HG03064 (cell line): ENCODE data around the gene MIGA2.
"Not testable (repeated sequence)": the region's sequence is repeated elsewhere in the genome, so short reads cannot be mapped to it uniquely, and the experiment has no call there.

ENCODE experiments used
- ATAC-seq: cut with Tn5 transposase; IDR thresholded peaks from one replicate; pipeline ENCODE4 v1.9.1; 2021; ENCODE audit warnings: low read depth; ENCODE audit not compliant: unreplicated experiment

The MIGA2 gene

DNA sequence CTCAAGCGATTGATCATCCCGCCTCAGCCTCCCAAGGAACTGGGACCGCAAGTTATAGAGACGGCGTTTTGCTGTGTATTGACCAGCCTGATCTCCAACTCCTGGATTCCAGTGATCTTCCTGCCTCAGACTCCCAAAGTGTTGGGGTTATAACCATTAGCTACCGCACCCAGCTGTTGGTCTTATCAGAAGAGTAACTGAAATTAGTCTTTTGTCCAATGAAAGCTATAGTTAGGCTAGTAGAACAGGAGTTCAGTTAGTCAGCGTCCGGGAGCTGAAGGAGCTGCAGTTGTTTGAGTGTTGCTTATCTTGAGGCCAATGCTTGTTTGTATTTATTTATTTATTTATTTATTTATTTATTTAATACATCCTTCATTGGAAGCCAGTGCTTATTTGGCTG, 3.2 kb upstream of the MIGA2 start:
- no peak for ATAC-seq

DNA sequence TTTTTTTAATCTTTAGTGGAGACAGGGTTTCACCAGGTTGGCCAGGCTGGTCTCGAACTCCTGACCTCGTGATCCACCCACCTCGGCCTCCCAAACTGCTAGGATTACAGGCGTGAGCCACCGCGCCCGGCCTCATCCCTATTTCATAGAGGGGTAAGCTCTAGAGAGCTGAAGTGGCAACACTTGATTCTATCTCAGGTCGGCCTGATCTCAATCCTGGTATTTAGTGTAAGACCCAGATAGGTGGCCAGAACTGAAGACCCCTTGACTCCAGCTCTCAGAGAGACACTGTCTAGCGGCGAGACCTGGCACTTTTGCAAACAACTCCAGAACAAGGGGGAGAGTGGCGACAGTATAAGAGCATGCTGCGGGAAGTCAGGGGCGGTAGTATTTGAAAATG, 588 bp upstream of the MIGA2 start:
- ATAC-seq: not testable (repeated sequence)

DNA sequence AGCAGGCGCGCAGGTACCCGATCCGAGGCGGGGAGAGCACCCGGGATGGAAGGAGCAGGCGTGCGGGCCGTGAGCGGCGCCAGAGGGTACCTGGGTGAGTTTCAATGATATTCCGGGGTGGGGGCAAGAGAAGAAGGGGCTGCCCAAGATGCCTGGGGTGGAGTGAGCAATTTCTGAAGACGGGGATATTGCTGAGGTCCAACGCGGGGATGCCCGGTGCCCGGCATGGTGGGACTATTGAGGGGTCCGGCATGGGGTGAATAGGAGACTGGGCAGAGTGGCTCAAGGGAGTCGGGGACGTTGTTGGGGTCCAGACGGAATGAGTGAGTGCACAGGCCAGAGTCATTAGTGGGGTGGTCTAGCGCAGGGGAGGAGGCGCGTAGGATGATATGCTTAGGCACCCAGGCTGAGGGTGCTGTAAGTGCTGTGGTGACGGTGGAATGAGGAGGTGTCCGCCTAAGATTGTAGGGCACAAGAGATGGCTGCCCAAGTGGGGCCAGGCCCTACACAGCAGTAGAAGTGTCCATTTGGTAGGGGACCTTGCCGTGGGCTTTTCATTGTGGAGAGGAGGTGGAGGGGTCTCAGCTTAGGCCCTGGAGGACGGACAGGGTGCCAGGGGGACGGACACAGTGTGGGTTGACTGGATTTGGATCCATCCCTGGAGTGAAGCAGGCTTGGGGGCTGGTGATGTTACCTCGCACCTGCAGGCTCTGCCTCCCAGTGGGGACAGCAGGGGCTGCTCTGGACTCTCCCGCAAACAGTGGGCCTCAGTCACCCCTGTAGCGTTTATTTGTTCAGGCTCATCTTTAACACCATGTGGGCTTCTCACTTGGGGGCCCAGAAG, 719 bp downstream of the MIGA2 start:
- no peak for ATAC-seq

DNA sequence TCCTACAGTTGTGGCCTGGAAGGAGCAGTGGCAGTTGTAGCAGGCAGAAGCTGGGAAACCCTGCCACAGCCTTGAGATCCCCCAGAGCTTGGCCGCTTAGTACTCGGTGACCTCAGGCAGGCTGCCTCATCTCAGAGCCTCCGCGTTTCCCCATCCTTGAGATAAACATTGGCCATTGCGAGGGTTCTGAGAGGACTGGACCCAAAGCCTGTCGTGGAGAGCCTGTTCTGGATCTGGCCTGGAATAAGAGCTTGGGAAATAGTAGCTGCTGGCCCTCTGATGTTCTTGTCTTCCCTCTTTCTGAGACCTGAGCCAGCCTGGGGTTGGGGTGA, 1.3 kb downstream of the MIGA2 start:
- no peak for ATAC-seq

DNA sequence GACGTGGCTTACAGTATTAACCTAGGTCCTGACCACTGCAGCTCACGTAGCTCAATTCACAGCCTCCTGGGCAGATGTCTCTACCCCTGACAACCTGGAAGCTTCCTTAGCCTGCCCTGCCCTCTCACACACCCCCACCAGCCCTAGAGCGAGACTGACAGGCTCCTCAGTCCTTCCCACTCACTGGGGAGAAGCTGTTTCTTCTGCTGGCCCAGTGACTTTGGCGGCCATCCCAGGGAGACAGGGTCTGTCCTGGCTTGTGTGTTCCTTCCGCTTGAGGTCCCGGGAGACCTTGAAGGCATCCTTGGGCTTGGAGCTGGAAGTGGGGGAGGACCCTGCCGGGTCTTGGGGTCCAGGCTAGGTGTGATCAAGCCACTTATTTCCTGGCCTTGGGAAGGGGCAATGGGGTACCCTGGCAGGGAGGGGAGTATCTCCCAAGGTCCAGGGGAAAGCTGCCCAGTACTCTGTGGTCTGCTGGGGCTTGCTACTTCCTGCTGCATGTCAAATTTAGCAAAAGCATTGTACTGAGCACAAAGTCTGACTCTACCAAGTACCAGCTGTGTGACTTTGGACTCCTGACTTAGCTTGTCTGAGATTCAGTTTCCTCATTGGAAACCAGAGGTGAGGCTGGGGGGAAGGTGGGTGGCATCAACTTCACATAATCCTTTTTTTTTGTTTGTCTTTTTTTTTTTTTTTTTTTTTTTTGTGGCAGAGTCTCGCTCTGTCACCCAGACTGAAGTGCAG, 1.9 kb downstream of the MIGA2 start:
- ATAC-seq: no peak

DNA sequence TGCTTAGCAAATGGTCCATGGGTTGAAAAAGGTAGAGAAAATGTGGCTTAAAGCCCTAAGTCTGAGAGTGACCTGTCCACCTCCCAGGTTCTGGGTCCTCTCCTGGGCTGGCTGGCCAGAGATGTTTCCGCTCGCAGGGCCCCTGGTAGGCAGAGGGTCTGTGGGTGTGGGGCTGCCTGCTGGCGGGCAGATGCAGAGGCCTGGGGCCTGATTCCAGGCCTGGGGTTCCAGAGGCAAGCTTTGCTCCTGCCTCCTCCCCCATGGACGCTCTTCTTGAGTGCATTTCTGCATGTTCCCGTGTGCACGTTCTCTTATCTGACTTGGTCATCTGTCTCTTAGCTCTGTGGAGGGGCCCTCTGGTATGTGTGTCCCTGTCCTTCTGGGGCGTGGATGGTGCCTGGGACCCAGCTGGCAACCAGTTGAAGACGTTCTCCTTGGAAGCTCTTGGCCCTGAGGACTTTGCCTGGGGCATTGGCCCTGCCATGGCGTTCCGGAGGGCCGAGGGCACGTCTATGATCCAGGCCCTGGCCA, 3.8 kb downstream of the MIGA2 start:
- ATAC-seq: no peak

DNA sequence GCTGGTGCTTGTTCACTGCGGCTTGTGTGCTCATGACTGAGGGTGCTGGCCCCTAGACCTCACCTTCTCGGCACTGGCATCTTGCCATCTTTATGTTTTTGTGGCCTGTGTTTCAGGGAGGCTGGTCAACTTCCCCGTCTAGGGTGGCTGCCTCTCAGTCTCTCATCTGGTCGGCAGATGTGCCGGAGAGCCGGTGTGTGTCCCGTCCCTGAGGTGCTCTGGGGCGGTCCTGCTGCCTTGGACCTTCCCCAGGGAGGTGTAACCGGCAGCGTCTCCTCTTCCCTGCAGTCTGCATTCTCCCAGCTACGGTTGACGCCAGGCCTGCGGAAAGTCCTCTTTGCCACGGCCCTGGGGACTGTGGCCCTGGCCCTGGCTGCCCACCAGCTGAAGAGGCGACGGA, 5.6 kb downstream of the MIGA2 start:
- ATAC-seq: no peak

DNA sequence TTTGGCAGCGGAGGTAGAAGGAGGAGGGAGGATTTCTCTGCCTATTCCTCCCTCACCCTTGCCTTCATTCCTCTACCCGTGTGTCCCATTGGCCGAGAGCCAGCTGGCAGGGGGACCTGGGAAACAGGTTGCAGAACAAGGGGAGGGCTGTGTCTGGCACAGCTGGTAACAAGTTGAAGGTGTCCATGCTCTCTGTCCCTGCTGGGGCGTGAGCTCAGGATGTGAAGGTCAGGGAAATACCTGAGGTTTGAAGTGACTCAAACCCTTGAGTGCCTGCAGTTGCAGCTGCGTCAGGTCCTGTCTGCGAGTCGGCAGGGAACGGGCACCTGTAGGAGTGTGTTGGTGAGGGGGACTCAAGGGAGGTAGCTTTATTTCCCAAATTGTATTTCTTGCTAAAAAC, 16.2 kb downstream of the MIGA2 start:
- no peak for ATAC-seq

DNA sequence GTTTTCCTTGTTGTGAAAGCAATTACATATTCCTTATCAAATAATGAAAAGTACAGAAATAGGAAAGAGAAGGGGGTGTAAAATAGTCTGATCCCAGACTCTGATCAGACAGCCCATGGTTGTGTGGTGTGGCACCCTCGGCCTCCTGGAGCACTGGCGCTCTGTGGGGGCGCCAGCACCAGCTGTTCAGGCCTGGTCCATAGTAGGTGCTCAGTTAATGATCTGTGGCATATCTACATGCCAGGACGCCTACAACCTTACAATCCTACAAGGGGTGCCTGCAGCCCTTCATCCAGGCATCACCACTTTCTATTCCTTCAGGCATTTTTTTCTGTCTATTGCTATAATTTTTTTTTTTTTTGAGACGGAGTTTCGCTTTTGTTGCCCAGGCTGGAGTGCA, 16.6 kb downstream of the MIGA2 start:
- no peak for ATAC-seq

DNA sequence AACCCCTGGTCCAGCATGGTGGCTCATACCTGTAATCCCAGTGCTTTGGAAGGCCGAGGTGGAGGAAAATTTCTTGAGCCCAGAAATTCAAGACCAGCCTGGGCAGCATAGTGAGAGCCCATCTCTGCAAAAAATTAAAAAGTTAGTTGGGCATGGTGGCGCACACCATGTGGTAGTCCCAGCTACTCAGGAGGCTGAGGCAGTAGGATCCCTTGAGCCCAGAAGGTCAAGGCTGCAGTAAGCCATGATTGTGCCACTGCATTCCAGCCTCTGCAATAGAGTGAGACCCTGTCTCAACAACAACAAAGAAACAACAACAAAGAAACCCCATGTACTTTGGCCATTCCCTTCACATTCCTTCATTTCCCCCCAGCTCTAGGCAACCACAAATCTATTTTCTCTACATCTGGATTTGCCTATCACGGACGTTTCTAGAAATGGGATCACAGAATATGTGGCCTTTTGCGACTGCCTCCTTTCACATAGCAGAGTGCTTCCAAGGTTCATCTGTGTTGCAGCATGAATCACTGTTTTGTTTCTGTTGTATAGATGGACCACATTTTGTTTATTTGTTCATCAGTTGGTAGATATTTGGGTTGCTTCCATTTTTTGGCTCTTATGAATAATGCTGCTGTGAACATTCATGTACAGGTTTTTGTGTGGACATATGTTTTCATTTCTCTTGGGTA, 17.9 kb downstream of the MIGA2 start:
- ATAC-seq: no peak

DNA sequence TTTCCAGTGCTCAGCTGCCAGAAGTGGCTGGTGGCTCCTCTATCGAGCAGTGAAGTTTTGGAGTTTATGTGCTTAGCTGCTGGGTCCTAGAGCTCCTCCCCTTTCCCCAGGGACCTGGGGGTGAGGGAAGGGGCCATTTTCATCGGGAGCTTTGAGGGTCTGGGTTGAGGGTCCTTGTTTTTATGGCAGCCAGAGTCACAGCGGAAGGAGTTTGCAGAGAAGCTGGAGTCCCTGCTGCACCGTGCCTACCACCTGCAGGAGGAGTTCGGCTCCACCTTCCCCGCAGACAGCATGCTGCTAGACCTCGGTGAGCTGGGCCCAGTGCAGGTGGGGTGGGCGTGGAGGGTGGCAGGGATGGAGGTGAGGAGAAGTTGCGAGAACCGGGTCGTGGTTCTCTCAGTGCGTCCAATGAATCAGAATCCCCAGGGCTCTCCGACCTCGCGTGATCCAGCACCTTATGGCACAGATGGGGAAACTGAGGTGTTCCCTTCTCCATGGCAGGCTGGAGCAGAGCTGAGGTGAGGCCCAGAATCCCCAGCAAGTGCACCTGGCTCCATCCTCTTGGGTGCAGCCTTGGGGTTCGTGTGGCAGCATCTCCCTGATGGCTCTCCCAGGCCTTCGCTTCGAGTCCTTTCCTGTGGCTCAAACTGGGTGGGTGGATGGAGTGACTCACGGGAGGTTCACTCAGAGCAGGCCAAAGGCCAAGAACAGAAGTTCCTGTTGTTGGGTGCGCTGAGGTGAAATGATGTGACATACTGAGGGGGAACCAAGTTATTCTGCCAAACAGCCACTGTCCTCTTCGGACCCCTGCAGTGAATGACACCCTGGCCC, 22.8 kb downstream of the MIGA2 start:
- ATAC-seq: no peak

DNA sequence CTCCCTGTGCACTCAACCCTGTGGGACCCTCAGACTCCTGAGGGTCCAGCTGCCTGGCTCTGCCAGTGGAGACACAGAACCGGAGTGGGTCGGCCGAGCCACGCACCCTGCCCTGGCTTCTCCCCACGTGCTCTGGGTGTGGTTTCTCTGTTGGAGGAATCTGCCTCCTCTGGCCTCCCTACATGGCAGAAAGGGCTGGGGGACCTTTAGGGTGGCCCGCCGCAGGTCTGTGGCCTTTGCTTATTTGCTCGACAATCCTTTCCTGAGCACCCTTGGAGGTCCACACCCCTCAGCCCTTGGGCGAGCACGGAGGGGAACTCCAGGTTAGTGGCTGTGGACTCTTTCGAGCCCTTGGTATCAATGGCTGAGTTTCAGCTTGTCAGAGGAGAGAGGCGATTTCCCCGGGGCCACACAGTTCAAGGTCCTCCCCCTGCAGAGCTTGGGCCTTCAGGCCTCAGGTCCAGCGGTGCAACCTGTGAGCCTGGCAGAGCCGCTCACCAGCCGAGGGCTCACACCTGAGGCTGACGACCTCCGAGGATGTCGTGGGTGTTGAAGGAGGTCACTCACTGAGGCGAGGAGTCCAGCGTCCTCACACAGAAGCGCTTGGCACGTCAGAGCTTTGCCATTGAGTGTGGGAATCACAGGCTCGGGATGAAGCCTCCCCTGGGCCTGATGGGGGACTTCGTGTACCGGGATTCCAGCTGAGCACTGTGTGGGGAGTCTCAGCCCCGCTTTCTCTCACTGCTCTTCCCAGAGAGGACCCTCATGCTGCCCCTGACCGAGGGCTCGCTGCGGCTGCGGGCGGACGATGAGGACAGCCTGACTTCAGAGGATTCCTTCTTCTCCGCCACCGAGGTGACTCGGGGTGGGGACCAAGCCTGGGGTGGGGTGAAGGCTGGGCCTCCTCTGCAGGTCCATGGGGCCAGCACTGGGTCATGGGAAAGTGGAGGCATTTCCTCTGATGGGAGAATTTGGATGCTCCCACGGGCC, 23.7 kb downstream of the MIGA2 start:
- ATAC-seq: no peak

DNA sequence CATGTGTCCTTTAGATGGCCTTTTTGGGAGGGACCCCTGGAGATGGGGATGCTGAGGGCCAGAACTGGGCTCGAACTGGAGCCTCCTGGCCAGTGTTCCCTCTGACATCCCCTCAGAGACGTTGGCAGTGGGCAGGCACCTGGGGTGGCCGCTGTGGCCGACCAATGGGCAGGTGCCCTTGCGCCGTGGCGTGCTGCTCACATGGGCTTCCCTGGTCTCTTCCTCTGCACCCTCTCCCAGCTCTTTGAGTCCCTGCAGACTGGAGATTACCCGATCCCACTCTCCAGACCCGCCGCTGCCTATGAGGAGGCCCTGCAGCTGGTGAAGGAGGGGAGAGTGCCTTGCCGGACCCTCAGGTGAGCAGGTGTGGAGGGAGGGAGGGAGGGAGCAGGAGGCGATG, 24.6 kb downstream of the MIGA2 start:
- no peak for ATAC-seq

DNA sequence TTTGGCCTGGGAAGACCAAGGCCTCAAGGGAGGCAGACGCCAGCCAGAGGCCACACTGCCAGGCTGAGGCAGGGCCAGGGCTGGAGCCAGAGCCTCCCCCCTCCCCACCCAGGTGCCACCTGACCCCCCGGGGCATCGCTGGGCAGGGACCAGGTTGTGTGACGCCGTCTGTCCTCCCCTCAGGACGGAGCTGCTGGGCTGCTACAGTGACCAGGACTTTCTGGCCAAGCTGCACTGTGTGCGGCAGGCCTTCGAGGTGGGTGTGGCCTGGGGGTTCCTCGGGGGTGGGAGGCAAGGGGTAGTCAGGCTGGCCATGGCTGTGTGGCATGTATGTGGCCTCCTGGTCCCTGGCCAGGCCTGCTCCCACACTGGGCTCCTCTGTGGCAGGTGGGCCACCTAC, 26.6 kb downstream of the MIGA2 start:
- ATAC-seq: no peak

DNA sequence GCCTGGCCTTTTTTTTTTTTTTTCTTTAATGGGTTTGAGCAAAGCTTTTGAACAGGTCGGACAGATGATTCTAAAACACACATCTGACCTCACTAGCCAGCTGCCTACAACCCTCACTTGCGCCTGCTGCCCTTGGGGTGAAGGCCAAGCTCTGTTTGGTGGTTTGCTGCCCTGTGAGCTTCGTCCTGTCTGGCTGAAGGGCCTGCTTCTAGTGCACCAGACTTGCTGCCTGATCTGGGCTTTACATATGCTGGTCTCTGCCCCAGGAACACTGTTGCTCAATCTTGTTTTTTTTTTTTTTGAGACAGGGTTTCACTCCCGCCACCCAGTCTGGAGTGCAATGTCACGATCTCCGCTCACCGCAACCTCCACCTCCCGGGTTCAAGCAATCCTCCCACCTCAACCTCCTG, 28.1 kb downstream of the MIGA2 start:
- ATAC-seq: no peak

DNA sequence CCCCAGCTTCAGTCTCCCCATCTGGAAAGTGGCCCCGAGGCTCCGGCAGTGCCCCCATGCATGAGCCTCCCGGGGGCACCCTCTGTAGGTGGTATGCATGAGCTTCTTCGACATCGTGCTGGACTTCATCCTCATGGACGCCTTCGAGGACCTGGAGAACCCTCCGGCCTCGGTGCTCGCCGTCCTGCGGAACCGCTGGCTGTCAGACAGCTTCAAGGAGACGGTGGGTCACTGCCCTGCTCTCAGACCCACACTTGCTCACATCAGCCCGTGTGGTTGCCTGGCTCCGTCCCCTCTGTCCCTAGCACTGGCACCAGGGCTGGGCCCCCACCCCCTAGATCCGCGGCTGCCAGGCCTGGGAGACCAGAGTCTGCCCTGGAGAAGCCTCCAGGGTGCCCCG, 31.7 kb downstream of the MIGA2 start:
- no peak for ATAC-seq

DNA sequence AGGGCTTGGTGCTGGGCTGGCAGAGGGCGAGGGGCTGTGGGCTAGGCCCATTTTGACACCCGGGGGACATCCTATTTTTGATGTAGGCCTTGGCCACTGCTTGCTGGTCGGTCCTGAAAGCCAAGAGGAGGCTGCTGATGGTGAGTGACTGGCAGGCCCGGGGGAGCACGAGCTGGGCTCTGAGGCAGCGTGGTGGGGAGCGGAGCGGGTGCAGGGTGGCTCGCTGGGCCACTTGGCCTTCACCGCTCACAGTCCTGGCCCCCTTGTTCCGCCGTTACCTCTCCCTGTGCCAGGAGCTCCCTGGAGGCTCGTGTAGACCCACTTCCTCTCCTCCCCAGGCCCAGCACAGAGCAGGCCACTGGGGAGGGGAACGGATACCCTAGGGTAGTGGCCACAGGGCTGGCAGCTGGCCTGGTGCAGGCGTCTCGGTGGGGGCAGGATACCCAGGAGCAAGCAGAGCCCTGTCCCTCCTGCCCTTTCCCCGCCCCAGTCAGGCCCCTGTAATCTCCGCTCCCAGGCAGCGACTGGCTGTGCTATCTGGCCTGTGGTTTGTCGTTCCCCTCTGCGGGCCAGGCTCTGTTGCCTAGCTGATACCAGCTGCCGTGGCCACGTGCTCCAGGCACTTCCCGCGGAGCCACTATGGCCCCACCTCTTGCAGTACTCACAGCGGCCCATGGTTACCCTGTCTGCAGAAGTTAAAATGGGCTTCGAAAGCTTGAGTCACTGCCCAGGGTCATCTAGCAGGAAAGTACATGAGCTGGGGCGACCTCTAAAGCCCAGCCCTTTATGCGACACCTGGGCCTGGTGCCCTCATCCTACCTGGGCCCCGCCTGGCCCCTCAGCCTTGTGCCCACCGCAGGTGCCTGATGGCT, 32.8 kb downstream of the MIGA2 start:
- ATAC-seq: peak; percentile 79

DNA sequence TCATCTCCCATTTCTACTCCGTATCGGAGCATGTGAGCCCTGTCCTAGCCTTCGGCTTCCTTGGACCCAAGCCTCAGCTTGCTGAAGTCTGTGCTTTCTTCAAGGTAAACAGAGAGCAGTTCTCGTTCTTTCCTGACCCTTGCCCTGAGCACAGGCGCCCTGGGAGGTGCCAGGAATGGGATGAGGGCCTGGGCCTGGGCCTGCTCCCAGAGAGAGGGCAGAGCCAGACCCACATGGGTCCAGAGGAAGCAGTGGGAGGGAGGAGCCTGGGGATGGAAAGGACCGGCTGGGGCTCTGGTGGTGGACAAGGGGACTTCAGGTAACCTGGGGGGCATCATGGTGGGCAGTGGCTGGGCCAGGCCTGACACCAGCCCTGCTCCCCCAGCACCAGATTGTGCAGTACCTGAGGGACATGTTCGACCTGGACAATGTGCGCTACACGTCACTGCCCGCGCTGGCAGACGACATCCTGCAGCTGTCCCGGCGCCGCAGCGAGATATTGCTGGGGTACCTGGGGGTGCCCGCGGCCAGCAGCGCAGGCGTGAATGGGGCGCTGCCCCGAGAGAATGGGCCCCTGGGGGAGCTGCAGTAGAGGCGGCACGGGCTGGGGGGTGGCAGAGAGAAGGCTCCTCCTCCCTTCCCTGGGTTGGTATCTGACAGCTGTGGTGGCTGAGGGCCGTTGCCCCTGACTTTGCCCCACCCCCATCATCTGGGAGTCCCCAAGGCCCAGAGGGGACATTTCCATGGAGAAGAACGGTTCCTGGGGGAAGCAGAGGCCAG, 33.6 kb downstream of the MIGA2 start:
- ATAC-seq: no peak
